ENCODE data around the gene TMEFF2.
A peak's percentile ranks its signal among the peaks of the same experiment; 100 is the strongest.

The TMEFF2 gene

DNA sequence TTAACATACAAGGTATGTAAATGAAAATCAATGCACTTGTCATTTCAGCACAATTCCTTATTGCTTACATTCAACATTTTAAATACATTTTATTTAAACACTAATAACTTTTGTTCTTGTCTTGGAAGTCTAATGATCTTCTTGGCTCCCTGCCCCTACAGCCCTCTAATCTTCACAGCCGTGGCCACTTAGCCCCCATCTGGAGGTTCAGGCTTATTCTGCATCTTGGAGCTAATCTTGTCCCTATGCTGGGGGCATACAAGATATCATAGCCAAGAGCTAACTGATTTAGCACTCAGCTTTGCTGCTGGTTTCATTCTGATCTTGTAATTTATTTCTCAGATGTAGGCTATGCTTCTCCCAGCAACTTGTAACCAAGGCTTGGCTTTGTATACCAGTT is 140.8 kb downstream of the TMEFF2 start:
- no peak for DNase-seq

DNA sequence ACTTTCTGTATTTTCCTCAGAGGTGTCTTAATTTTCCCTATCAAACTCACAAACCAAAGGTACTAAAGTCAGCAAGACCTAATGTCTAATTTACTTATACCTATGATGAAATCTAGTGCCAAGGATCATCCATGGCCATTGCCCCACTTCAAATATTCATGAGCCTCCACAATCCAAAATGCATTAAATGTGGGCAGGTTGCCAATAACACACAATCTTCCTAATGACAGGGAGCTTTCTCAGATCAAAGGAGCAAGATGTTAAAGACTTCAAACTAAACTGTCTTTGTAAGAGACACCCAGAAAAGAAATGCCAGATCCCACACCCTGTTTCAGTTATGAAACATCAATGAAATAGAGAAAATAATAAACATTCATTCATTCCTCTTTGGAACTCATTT is 143.2 kb downstream of the TMEFF2 start:
- peak; percentile 18 for DNase-seq

DNA sequence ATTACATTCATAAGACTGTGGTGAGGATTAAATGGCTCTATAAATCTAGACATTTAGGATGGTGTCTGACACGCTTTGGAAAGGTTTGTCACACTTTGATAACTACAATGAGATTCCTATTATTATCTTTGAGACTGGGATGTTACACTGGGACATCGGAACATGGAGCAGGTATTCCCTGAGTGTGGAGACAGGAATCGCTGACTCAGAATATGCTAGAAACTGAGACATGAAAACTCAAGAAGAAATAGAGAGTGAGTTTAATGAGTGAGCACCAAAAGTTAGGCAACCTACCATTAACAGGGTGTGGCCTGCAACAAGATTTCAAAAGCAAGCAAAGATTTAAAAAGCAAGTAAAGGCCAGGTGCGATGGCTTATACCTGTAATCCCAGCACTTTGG is 145.4 kb downstream of the TMEFF2 start:
- no peak for DNase-seq

- DNase-seq: no peak
Measured at GRCh38 chr2:192047315-192048107, 147.2 kb downstream of the TMEFF2 start.

DNA sequence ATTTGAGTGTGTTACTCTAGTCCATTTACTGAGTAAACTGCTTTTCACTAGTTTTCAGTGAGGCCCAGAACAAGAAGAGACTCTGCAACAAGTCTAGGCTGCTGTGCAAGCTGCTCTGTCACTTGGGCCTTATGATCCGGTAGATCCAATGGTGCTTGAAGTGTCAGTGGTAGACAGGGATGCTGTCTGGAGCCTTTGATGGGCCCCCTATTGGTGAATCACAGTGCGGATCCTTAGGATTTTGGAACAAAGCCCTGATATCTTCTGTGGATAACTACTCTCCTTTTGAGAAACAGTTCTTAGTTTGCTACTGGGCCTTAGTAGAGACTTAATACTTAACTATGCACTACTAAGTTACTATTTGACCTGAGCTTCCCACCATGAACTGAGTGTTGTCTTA is 150.2 kb downstream of the TMEFF2 start:
- DNase-seq: no peak

GRCh38 chr2:192043216-192043870 is 151.4 kb downstream of the TMEFF2 start:
- no peak for DNase-seq

DNA sequence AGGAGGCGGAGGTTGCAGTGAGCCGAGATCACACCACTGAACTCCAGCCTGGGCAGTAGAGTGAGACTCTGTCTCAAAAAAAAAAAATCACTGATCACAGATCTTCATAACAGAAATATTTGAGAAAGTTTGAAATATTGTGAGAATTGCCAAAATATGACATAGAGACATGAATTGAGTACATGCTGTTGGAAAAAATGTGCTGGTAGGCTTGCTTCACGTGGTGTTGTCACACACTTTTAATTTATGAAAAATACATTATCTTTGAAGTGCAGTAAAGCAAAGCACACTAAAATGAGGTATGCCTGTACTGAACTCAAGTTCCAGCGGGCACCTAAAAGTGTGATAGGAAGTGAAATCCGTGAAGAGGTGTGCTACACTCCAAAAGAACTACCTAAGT is 152.6 kb downstream of the TMEFF2 start:
- DNase-seq: no peak

GRCh38 chr2:192038110-192038509 is 156.6 kb downstream of the TMEFF2 start:
- DNase-seq: no peak

DNA sequence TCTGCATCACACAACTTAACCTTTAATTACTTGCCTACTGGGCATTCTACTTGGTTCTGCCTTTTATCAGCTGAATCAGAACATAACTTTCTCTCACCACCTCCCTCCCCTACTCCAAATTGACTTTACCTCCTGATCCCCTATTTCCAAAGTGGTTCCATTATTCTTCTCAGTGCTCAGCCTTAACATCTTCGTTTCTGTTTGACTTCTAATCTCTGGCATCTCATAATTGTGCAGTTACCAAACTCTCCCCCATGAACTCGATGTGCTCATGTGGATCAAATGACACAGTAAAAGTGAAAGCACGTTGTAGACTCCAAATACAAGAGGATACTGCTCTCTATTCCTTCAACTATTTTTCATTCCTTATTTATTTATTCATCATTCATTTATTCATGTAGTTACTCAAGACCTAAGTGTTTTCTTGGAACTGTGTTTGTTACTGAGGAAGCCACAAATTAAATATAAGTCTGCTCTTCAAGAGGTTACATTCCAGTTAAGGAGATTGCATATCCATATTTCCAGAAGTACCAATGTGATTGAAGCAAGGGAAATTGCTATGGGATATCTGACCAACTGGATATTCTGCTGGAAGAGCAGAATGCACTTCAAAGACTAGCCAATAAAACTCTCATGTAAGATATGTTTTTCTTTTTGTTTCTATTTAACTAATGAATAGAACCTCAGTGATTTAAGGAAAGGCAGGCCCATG is 158.8 kb downstream of the TMEFF2 start:
- DNase-seq: no peak

- no peak for DNase-seq
Measured at GRCh38 chr2:192030856-192031255, 163.9 kb downstream of the TMEFF2 start.

DNA sequence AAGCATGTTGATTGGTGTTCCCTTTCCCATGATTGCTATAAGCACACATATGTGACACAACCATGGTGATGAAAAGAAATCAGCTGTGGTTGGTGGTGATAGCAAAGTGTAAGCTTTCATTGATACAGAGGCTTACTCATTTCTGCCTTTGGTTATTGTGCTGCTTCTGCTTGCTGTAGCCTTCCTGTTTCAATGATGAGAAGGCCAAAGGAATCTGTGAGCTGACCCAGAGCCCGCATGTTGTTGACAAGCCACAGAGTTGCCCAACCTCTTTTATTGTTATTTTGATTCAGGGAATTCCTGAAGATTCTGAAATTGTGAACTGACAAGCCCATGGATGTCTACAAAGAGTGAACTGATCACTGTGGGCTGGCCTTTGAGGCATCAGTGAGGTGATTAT is 164.4 kb downstream of the TMEFF2 start:
- no peak for DNase-seq

GRCh38 chr2:192029089-192029488 is 165.6 kb downstream of the TMEFF2 start:
- DNase-seq: no peak

DNA sequence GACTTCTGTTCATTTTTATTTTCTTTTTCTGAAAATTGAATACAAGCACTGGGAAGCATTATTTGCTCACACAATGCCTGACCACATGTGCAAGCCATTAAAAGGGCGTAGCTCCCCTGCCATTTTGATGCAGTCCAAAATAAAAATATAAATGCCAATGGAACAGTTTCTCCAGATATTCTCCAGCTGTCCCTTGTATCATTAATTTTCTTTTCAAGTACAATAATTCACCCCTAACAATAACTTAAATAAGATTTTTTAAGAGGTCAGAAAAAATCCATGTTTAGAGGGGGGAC is 168.0 kb downstream of the TMEFF2 start:
- no peak for DNase-seq

DNA sequence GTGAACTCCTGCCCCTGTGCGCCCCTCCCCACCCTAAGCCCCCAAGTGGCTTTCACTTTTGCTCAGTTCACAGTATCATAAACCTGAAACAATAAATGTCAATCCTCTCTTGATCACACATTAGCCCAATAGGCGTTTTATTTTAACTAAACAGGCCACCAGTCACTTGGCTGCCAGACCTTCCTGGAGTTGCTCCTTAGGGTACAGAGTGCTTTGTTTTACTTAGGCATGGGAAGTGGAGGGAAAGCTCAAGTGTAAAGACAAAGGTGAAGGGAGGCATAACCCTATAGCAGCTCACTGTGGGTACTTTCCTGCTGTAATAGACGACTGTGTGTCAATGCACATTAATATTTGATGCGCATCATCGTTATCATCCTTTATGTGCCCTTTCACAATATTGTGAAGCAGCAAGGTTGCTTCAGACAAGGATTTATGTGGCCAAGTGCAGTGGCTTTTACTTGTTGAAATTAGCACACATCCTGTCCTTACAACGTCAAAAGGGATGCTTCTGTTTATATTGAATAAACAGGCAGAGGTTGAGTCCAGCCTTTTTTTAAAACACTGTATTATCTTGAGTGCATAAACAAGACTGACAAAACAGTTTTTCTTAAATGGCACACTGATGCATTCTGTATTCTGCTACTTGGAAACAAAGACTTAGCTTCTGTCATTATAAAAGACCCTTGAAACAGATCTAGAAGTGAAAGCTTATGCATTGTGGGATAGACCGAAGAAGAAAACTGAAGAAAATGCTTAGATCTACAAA is 168.5 kb downstream of the TMEFF2 start:
- DNase-seq: no peak

GRCh38 chr2:192025637-192026036 is 169.1 kb downstream of the TMEFF2 start:
- no peak for DNase-seq

GRCh38 chr2:192023006-192023405 is 171.7 kb downstream of the TMEFF2 start:
- no peak for DNase-seq

- no peak for DNase-seq
Measured at GRCh38 chr2:192017844-192018243, 176.9 kb downstream of the TMEFF2 start.

DNA sequence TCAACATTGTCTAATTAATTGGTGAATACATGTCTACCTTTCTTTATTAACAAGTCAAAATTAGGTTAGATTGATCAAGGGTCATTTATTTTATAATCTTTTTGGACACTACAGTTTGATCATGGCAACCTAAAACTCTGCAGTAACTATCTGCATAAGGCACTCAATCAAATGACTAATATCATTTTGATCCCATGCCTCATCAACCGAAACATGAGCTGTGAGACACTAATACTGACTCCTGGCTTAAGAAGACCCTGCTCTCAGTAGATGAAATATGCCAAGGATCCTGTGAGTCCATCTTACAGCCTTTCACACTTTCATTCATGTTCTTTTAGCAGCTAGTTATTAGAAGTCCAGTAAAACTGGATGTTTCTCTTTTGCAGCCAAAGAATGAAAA is 178.5 kb downstream of the TMEFF2 start:
- no peak for DNase-seq

GRCh38 chr2:192013211-192013610 is 181.5 kb downstream of the TMEFF2 start:
- no peak for DNase-seq

- DNase-seq: no peak
Measured at GRCh38 chr2:192011196-192011595, 183.5 kb downstream of the TMEFF2 start.

GRCh38 chr2:192010073-192010472 is 184.7 kb downstream of the TMEFF2 start:
- DNase-seq: no peak

- DNase-seq: no peak
Measured at GRCh38 chr2:192007581-192008228, 187.0 kb downstream of the TMEFF2 start.

GRCh38 chr2:192005211-192005610 is 189.5 kb downstream of the TMEFF2 start:
- no peak for DNase-seq

Measured in NCI-H1092 treated with DMSO at 0.1 percent for 48 hours (cell line).